ENCODE measurements around the gene RAD21L1. TPM values are rescaled to one million over a fixed set of nuclear protein-coding genes. Genes with fewer than 3 reads are reported as not detected.

RAD21L1 gene
- total RNA-seq, 1 donor from 2014 or later, result not detected

DNA sequence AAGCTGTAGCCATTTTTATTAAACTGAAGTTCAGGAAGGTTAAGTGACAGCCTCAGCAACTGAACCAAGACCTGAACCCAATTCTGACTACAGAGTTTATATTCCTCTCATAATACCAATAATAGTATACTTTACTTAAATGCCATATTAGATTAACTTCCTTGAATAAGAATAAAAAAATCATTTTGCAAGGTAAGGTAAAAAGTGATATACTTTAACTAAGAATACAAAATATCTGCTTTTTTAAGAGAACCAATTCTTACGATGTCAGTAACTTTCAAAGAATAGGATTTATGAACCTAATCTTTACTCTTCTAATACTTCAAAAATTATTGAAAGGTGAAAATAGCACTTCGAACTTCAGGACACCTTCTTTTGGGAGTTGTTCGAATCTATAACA lies 3.7 kb downstream of the RAD21L1 start:
- Mint-ChIP-seq H3K4me1 (ENCODE audit: low read depth) (peaks cover 4% of the 10 kb centered on the region), H3K27ac (ENCODE audit: unreplicated experiment) (no peak overlapping the region), H3K27me3 (ENCODE audit: low read depth) (peaks cover 15% of the 10 kb centered on the region), H3K9me3 (ENCODE audit: low read depth) (no peaks in the 10 kb centered on the region), H3K36me3 (ENCODE audit: low read depth) (no peaks in the 10 kb centered on the region), H3K4me3 (ENCODE audit: unreplicated experiment) (no peak overlapping the region)
- TF ChIP-seq, protein P1, sequence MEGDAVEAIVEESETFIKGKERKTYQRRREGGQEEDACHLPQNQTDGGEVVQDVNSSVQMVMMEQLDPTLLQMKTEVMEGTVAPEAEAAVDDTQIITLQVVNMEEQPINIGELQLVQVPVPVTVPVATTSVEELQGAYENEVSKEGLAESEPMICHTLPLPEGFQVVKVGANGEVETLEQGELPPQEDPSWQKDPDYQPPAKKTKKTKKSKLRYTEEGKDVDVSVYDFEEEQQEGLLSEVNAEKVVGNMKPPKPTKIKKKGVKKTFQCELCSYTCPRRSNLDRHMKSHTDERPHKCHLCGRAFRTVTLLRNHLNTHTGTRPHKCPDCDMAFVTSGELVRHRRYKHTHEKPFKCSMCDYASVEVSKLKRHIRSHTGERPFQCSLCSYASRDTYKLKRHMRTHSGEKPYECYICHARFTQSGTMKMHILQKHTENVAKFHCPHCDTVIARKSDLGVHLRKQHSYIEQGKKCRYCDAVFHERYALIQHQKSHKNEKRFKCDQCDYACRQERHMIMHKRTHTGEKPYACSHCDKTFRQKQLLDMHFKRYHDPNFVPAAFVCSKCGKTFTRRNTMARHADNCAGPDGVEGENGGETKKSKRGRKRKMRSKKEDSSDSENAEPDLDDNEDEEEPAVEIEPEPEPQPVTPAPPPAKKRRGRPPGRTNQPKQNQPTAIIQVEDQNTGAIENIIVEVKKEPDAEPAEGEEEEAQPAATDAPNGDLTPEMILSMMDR (IDR thresholded peaks at IDR 0.05), result no peak
- DNase-seq (ENCODE audit: low spot score), result no peak

DNA sequence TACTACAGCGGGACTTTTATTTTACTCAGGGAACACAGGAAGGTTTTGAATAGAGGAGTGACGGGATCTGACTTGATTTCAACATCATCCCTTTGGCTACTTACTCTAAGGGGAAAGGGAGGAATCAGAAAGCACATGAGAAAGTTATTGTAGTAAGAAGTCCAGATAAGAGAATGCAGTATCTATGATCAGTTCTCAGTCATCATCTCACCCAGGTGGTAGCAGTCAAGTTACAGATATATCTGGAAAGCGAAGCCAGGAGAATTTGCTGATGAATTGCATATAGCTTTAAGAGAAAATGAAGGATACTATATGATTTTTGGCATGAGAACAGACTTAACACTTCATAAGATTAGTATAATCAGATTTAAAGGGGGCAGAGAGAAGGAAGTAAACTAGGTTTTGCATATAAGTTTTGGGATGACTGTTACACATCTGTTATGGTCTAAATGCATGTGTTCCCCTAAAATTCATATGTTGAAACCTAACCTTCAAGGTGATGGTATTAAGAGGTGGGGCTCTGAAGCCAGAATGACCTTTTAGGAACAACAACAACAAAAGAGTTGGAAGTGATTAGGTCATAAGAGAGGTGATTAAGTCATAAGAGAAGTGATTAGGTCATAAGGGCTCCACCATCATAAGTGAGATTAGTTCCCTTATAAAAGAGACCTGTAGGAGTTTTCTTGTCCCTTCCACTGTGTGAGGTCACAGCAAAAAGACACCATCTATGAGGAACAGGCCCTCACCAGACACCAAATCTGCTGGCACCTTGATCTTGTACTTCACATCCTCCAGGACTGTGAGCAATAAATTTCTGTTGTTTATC lies 6.7 kb downstream of the RAD21L1 start:
- no peak for DNase-seq (ENCODE audit: low spot score)
- Mint-ChIP-seq H3K27ac (ENCODE audit: unreplicated experiment) (no peak overlapping the region), H3K4me1 (ENCODE audit: low read depth) (no peaks in the 10 kb centered on the region), H3K36me3 (ENCODE audit: low read depth) (no peaks in the 10 kb centered on the region), H3K9me3 (ENCODE audit: low read depth) (no peaks in the 10 kb centered on the region), H3K27me3 (ENCODE audit: low read depth) (peaks cover 14% of the 10 kb centered on the region), H3K4me3 (ENCODE audit: unreplicated experiment) (no peak overlapping the region)
- TF ChIP-seq, protein P1 (IDR thresholded peaks at IDR 0.05), result no peak

DNA sequence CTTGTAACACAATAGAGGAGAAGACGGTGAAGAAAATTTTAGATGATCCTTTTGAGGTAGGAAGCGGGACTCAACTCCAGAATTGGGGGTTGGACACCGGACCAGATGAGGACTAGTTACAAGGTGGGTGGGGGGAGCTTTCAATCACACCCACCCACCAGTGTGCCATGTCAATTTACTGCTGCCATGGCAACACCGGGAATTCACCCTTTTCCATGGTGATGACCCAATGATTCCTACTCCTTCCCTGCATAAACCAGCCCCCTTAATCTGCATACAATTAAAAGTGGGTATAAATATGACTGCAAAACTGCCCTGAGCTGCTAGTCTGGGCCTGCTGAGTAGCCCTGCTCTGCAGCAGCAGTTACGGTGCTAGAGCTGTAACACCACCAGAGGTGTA lies 14.7 kb downstream of the RAD21L1 start:
- H3K4me3 Mint-ChIP-seq (ENCODE audit: unreplicated experiment), result no peak overlapping the region
- H3K4me1 Mint-ChIP-seq (ENCODE audit: low read depth), result no peaks in the 10 kb centered on the region
- peaks cover 2% of the 10 kb centered on the region for H3K27me3 Mint-ChIP-seq (ENCODE audit: low read depth)
- no peak overlapping the region for H3K27ac Mint-ChIP-seq (ENCODE audit: unreplicated experiment)
- H3K9me3 Mint-ChIP-seq (ENCODE audit: low read depth), result no peaks in the 10 kb centered on the region
- DNase-seq (ENCODE audit: low spot score), result no peak
- TF ChIP-seq, protein P1 (IDR thresholded peaks at IDR 0.05), result no peak
- no peaks in the 10 kb centered on the region for H3K36me3 Mint-ChIP-seq (ENCODE audit: low read depth)

DNA sequence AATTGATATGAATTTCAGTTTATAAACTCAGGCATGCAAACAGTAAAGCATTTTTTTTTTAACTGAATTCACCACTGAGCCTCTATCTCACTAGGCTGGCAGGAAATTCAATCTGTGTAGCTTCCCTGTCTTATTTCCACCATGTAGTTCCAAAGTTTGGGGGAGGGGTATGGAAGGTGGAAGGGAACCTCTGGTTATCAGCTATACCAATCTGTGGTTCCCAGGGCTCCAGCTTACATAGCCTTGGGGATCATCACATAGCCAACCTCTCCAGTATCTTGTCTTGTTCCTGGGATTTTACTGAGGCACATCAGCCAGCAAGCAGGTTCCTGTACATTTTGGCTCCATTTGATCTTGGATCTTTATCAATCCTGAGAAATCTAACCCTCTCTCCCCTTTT lies 15.6 kb downstream of the RAD21L1 start:
- Mint-ChIP-seq H3K9me3 (ENCODE audit: low read depth) (no peaks in the 10 kb centered on the region), H3K4me1 (ENCODE audit: low read depth) (no peaks in the 10 kb centered on the region), H3K27me3 (ENCODE audit: low read depth) (peaks cover 2% of the 10 kb centered on the region), H3K4me3 (ENCODE audit: unreplicated experiment) (no peak overlapping the region), H3K36me3 (ENCODE audit: low read depth) (no peaks in the 10 kb centered on the region), H3K27ac (ENCODE audit: unreplicated experiment) (no peak overlapping the region)
- TF ChIP-seq, protein P1 (IDR thresholded peaks at IDR 0.05), result no peak
- no peak for DNase-seq (ENCODE audit: low spot score)

DNA sequence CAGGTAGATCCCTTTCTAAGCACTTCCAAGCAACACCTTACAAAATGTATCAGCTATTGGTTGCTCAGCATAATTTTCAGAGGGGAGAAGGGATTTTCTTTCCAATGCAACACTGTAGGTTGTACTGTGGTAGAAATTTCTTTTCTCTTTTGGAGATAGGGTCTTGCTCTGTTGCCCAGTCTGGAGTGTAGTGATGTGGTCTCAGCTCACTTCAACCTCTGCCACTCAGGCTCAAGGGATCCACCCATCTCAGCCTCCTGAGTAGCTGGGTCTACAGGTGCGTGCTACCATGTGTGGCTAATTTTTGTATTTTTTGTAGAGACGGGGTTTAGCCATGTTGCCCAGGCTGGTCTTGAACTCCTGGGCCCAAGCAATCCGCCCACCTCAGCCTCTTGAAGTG lies 16.3 kb downstream of the RAD21L1 start:
- H3K27ac Mint-ChIP-seq (ENCODE audit: unreplicated experiment), result no peak overlapping the region

More for the DNA sequence above, 16.3 kb downstream of the RAD21L1 start:
- H3K9me3 Mint-ChIP-seq (ENCODE audit: low read depth), result no peaks in the 10 kb centered on the region
- no peak overlapping the region for H3K4me3 Mint-ChIP-seq (ENCODE audit: unreplicated experiment)
- H3K27me3 Mint-ChIP-seq (ENCODE audit: low read depth), result peaks cover 2% of the 10 kb centered on the region
- no peaks in the 10 kb centered on the region for H3K4me1 Mint-ChIP-seq (ENCODE audit: low read depth)
- DNase-seq (ENCODE audit: low spot score), result no peak
- TF ChIP-seq, protein P1 (IDR thresholded peaks at IDR 0.05), result no peak
- H3K36me3 Mint-ChIP-seq (ENCODE audit: low read depth), result no peaks in the 10 kb centered on the region

Measured in chondrocyte (in vitro differentiated cells).